Ovary (tissue), 9 donors: ENCODE measurements around the gene UBE2Q2. TPM values are rescaled to one million over a fixed set of nuclear protein-coding genes. Genes with fewer than 3 reads are reported as not detected.

Experiments used
- DNase-seq, 5 donors: peaks; one replicate each; pipeline ENCODE4 v3.0.0-alpha.2; 2019 to 2020
- H3K27ac ChIP-seq, 2 donors: fragments of 200-600 bp; one replicate each; pipeline versions ENCODE4 v1.5.1 to v1.8.0; 2019 to 2022
- H3K27me3 ChIP-seq: fragments of 200-600 bp; one replicate; pipeline ENCODE4 v1.8.0; 2022
- H3K36me3 ChIP-seq: fragments of 200-600 bp; sonication (generic); one replicate; pipeline ENCODE4 v1.5.1; 2019
- H3K4me1 ChIP-seq: one replicate; pipeline ENCODE4 v1.8.1; 2013; ENCODE audit warnings: mild to moderate bottlenecking, moderate library complexity; ENCODE audit not compliant: insufficient read depth
- H3K4me3 ChIP-seq: fragments of 200-600 bp; sonication (generic); one replicate; pipeline ENCODE4 v1.5.1; 2017
- H3K9me3 ChIP-seq, 2 donors: fragments of 200-600 bp in 1 of 2; sonication (generic) in 1 of 2; one replicate each; pipeline versions ENCODE4 v1.5.1 to v1.8.1; 2013 to 2019; ENCODE audit warnings: mild to moderate bottlenecking in 1 of 2, moderate library complexity in 1 of 2
- CTCF ChIP-seq, 3 donors: fragments of 450-650 bp in 2 of 3; fragments of 200-600 bp in 1 of 3; IDR thresholded peaks; one replicate each; pipeline versions ENCODE4 v1.5.1 to v1.8.0; 2016 to 2022; ENCODE audit warnings: antibody characterized with exemption in 3 of 3, mild to moderate bottlenecking in 1 of 3
- EP300 ChIP-seq: sonication (generic); formaldehyde crosslinking; IDR thresholded peaks from one replicate; pipeline ENCODE4 v1.6.1; 2017; ENCODE audit warnings: antibody characterized with exemption
- POLR2A ChIP-seq: fragments of 450-650 bp; IDR thresholded peaks from one replicate; pipeline ENCODE4 v1.6.1; 2017; ENCODE audit warnings: antibody characterized with exemption, mild to moderate bottlenecking, moderate library complexity
- WGBS, 3 donors: extraction: QIAGEN DNeasy Blood & Tissue Kit in 1 of 3; methylation state at CpG; one replicate each; pipeline versions ENCODE4 v1.1.5 to v1.1.7; 2013 to 2017; 5-methylcytosine and 5-hydroxymethylcytosine counted together
- intact Hi-C, 4 donors: fragments of 100-400 bp; cut with DNase I; formaldehyde crosslinking; loops; one replicate each; pipeline versions ENCODE4 v1.11.0 to v1.15.1; 2022 to 2023
- polyA plus RNA-seq, 2 donors: library from polyadenylated mRNA; stranded (reverse); fragments of 200-250 nt in 1 of 2; fragments of 350-450 nt in 1 of 2; fragmentation: Illumina TruSeq in 1 of 2; extraction: RNeasy Lipid Tissue Mini Kit (QIAGEN cat#74804) in 1 of 2; gene quantifications; one replicate each; pipeline ENCODE4 v1.2.3, GENCODE V29; 2013 to 2014
- total RNA-seq, 7 donors: library from RNA; depleted of rRNA in 2 of 7; stranded (reverse); fragments of >200 nt in 2 of 7; fragmentation: NEBNext Ultra II Directional in 3 of 7; extraction: Animal tissue kit (Norgen Biotek cat#: 25700) in 3 of 7; gene quantifications; one replicate each; pipeline versions ENCODE4 v1.1.0 to v1.2.4, GENCODE V29; 2016 to 2023
- donor health status: DM: no; HTN: no; CAD: no; lungs with moderate emphysema.
- donor health status: DM: no; HTN: no; CAD: no.
- donor health status: Bipolar disorder and iron deficiency.
- donor health status: DM: yes; HTN: yes; CAD: no.
- donor health status: DM: no; HTN: no; CAD: no.
- donor health status: DM: yes; HTN: yes; CAD: no.

Gene UBE2Q2
- total and polyA plus RNA-seq, 9 donors = 22.6 to 35.7 (median 31.0) TPM

GRCh38 chr15:75923756-75924155 is 80.5 kb downstream of the UBE2Q2 start:
- 97 to 98% (median 98%) methylated on average over 4 of the region's 4 CpGs for WGBS, 3 donors
- H3K4me3 ChIP-seq = no peak overlapping the region
- H3K36me3 ChIP-seq = no peaks in the 10 kb centered on the region
- intact Hi-C loops = no loop called here
- peaks cover 2% of the 10 kb centered on the region for H3K4me1 ChIP-seq
- TF ChIP-seq EP300 (no peak), POLR2A (no peak), CTCF (IDR thresholded peaks at IDR 0.05) (no peak)
- no peak for DNase-seq
- H3K9me3 ChIP-seq = no peaks in the 10 kb centered on the region
- no peak overlapping the region for H3K27ac ChIP-seq
- no peaks in the 10 kb centered on the region for H3K27me3 ChIP-seq

- Histone ChIP-seq H3K27ac (no peak overlapping the region), H3K4me1 (peaks cover 2% of the 10 kb centered on the region), H3K4me3 (no peak overlapping the region), H3K36me3 (no peaks in the 10 kb centered on the region), H3K27me3 (no peaks in the 10 kb centered on the region), H3K9me3 (no peaks in the 10 kb centered on the region)
- DNase-seq = no peak
- intact Hi-C loops = no loop called here
- WGBS, 3 donors = 95 to 98% (median 95%) methylated on average over 1 of the region's 1 CpG
- TF ChIP-seq CTCF (IDR thresholded peaks at IDR 0.05) (no peak), POLR2A (no peak), EP300 (no peak)
These were observed 81.3 kb downstream of the UBE2Q2 start for GRCh38 chr15:75924576-75924975.

- no peaks in the 10 kb centered on the region for H3K36me3 ChIP-seq
- H3K27me3 ChIP-seq = no peaks in the 10 kb centered on the region
- no peak overlapping the region for H3K4me3 ChIP-seq
- H3K9me3 ChIP-seq = no peaks in the 10 kb centered on the region
- no peak for DNase-seq
- H3K27ac ChIP-seq = no peak overlapping the region
- H3K4me1 ChIP-seq = peaks cover 2% of the 10 kb centered on the region
- TF ChIP-seq CTCF (IDR thresholded peaks at IDR 0.05) = no peak
- no peak for TF ChIP-seq POLR2A
- no peak for TF ChIP-seq EP300
- intact Hi-C loops = no loop called here
- 89 to 91% (median 90%) methylated on average over 2 of the region's 2 CpGs for WGBS, 3 donors
These were observed 82.2 kb downstream of the UBE2Q2 start for GRCh38 chr15:75925440-75925839.

- Histone ChIP-seq H3K4me1 (peaks cover 2% of the 10 kb centered on the region), H3K4me3 (no peak overlapping the region), H3K27ac (no peak overlapping the region), H3K9me3 (no peaks in the 10 kb centered on the region), H3K36me3 (no peaks in the 10 kb centered on the region), H3K27me3 (no peaks in the 10 kb centered on the region)
- no peak for TF ChIP-seq EP300
- TF ChIP-seq POLR2A = no peak
- no peak for TF ChIP-seq CTCF (IDR thresholded peaks at IDR 0.05)
- WGBS, 3 donors = 91 to 93% (median 91%) methylated on average over 3 of the region's 3 CpGs
- intact Hi-C loops = no loop called here
- DNase-seq = no peak
These were observed 83.7 kb downstream of the UBE2Q2 start for GRCh38 chr15:75926931-75927330.

- no peak for TF ChIP-seq EP300
- no peak for TF ChIP-seq POLR2A
- TF ChIP-seq CTCF (IDR thresholded peaks at IDR 0.05) = no peak
- 88 to 94% (median 92%) methylated on average over 4 of the region's 4 CpGs for WGBS, 3 donors
- Histone ChIP-seq H3K4me1 (no peaks in the 10 kb centered on the region), H3K9me3 (no peaks in the 10 kb centered on the region), H3K27me3 (no peaks in the 10 kb centered on the region), H3K4me3 (no peak overlapping the region), H3K27ac (no peak overlapping the region), H3K36me3 (no peaks in the 10 kb centered on the region)
- intact Hi-C loops = no loop called here
- DNase-seq = no peak
These were observed 84.4 kb downstream of the UBE2Q2 start for GRCh38 chr15:75927601-75928000.
